OCI-LY1 (cell line): ENCODE data around the gene KCNN2.

Experiments used
- EZH2 ChIP-seq: fragments of 200-600 bp; sonication (generic), shearing (Covaris generic); IDR thresholded peaks from 2 replicates; pipeline ENCODE4 v1.8.0; 2017; ENCODE audit warnings: borderline replicate concordance, mixed run types, mild to moderate bottlenecking, antibody characterized with exemption, low read length, moderate library complexity, mixed read lengths
- TF ChIP-seq, protein P1 (sequence below): fragments of 200-600 bp; sonication (generic), shearing (Covaris generic); IDR thresholded peaks from 2 replicates; pipeline ENCODE4 v1.5.1; 2017; ENCODE audit warnings: mild to moderate bottlenecking, antibody characterized with exemption, low read length, moderate library complexity, mixed read lengths

DNA sequence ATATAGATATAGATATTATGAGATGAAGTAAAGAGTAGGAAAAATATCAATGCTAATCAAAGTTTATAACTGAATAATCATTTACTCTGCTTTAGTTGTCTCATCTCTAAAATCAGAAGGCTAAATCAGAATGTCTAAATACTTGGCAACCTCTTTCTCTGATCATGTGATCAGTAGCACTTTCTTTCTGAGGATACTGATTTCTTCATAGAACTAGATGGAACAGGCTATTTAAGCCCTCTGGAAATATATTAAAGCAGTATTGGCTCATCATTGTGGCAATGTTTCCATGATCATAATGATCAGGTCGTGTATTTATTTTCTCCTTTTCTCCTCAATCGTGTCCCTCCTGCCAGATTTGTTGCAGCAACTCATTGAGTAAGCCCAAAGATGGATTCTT, 109.7 kb downstream of the KCNN2 start:
- TF ChIP-seq, protein P1, sequence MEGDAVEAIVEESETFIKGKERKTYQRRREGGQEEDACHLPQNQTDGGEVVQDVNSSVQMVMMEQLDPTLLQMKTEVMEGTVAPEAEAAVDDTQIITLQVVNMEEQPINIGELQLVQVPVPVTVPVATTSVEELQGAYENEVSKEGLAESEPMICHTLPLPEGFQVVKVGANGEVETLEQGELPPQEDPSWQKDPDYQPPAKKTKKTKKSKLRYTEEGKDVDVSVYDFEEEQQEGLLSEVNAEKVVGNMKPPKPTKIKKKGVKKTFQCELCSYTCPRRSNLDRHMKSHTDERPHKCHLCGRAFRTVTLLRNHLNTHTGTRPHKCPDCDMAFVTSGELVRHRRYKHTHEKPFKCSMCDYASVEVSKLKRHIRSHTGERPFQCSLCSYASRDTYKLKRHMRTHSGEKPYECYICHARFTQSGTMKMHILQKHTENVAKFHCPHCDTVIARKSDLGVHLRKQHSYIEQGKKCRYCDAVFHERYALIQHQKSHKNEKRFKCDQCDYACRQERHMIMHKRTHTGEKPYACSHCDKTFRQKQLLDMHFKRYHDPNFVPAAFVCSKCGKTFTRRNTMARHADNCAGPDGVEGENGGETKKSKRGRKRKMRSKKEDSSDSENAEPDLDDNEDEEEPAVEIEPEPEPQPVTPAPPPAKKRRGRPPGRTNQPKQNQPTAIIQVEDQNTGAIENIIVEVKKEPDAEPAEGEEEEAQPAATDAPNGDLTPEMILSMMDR, result no peak
- no peak for TF ChIP-seq EZH2
